ENCODE measurements around the gene SGIP1. TPM values are rescaled to one million over a fixed set of nuclear protein-coding genes. Genes with fewer than 3 reads are reported as not detected.
"Not testable (repeated sequence)": the region's sequence is repeated elsewhere in the genome, so short reads cannot be mapped to it uniquely, and the experiment has no call there.

The SGIP1 gene
- total RNA-seq, 1 donor from 2014 or later: 123 TPM

GRCh38 chr1:66733348-66734017 lies 199.5 kb downstream of the SGIP1 start:
- Mint-ChIP-seq H3K9me3 (ENCODE audit: unreplicated experiment) (no peaks in the 10 kb centered on the region), H3K36me3 (ENCODE audit: unreplicated experiment) (peaks cover 23% of the 10 kb centered on the region), H3K4me1 (ENCODE audit: unreplicated experiment) (peaks cover 16% of the 10 kb centered on the region), H3K4me3 (ENCODE audit: unreplicated experiment) (no peak overlapping the region), H3K27me3 (ENCODE audit: unreplicated experiment) (no peaks in the 10 kb centered on the region), H3K27ac (ENCODE audit: unreplicated experiment) (no peak overlapping the region)
- TF ChIP-seq CTCF (IDR thresholded peaks at IDR 0.05): no peak
- DNase-seq (ENCODE audit: extremely low spot score, unreplicated experiment): no peak

- not testable (repeated sequence) for H3K27ac Mint-ChIP-seq (ENCODE audit: unreplicated experiment); DNase-seq (ENCODE audit: extremely low spot score, unreplicated experiment); H3K4me3 Mint-ChIP-seq (ENCODE audit: unreplicated experiment); H3K27me3 Mint-ChIP-seq (ENCODE audit: unreplicated experiment); H3K9me3 Mint-ChIP-seq (ENCODE audit: unreplicated experiment)
- Mint-ChIP-seq H3K36me3 (ENCODE audit: unreplicated experiment) (peaks cover 26% of the 10 kb centered on the region), H3K4me1 (ENCODE audit: unreplicated experiment) (peaks cover 16% of the 10 kb centered on the region)
Observed at GRCh38 chr1:66734531-66734930, 200.6 kb downstream of the SGIP1 start.

GRCh38 chr1:66737836-66738235 lies 203.9 kb downstream of the SGIP1 start:
- Mint-ChIP-seq H3K27me3 (ENCODE audit: unreplicated experiment) (no peaks in the 10 kb centered on the region), H3K36me3 (ENCODE audit: unreplicated experiment) (peaks cover 41% of the 10 kb centered on the region), H3K27ac (ENCODE audit: unreplicated experiment) (no peak overlapping the region), H3K4me3 (ENCODE audit: unreplicated experiment) (no peak overlapping the region), H3K4me1 (ENCODE audit: unreplicated experiment) (peaks cover 8% of the 10 kb centered on the region), H3K9me3 (ENCODE audit: unreplicated experiment) (no peaks in the 10 kb centered on the region)
- DNase-seq (ENCODE audit: extremely low spot score, unreplicated experiment): no peak
- no peak for TF ChIP-seq CTCF (IDR thresholded peaks at IDR 0.05)

- no peak for TF ChIP-seq CTCF (IDR thresholded peaks at IDR 0.05)
- no peak overlapping the region for H3K4me3 Mint-ChIP-seq (ENCODE audit: unreplicated experiment)
- peaks cover 4% of the 10 kb centered on the region for H3K4me1 Mint-ChIP-seq (ENCODE audit: unreplicated experiment)
- H3K36me3 Mint-ChIP-seq (ENCODE audit: unreplicated experiment): peaks cover 48% of the 10 kb centered on the region
- no peak for DNase-seq (ENCODE audit: extremely low spot score, unreplicated experiment)
- H3K27me3 Mint-ChIP-seq (ENCODE audit: unreplicated experiment): no peaks in the 10 kb centered on the region
- H3K27ac Mint-ChIP-seq (ENCODE audit: unreplicated experiment): no peak overlapping the region
- no peaks in the 10 kb centered on the region for H3K9me3 Mint-ChIP-seq (ENCODE audit: unreplicated experiment)
Observed at GRCh38 chr1:66739401-66740157, 205.6 kb downstream of the SGIP1 start.

GRCh38 chr1:66745451-66745850 lies 211.5 kb downstream of the SGIP1 start:
- no peak for TF ChIP-seq CTCF (IDR thresholded peaks at IDR 0.05)
- H3K27ac Mint-ChIP-seq (ENCODE audit: unreplicated experiment): no peak overlapping the region
- no peak for DNase-seq (ENCODE audit: extremely low spot score, unreplicated experiment)
- no peak overlapping the region for H3K4me3 Mint-ChIP-seq (ENCODE audit: unreplicated experiment)
- H3K27me3 Mint-ChIP-seq (ENCODE audit: unreplicated experiment): no peaks in the 10 kb centered on the region
- H3K4me1 Mint-ChIP-seq (ENCODE audit: unreplicated experiment): peaks cover 35% of the 10 kb centered on the region
- H3K9me3 Mint-ChIP-seq (ENCODE audit: unreplicated experiment): no peaks in the 10 kb centered on the region
- peaks cover 26% of the 10 kb centered on the region for H3K36me3 Mint-ChIP-seq (ENCODE audit: unreplicated experiment)

Data from osteocyte (in vitro differentiated cells).